ENCODE data around the gene FIGNL2. TPM values are rescaled to one million over a fixed set of nuclear protein-coding genes. Genes with fewer than 3 reads are reported as not detected.

The FIGNL2 gene
- total and polyA plus RNA-seq, 9 of the 15 experiments (the other 6 are each of a cell fraction or from before 2014, with no cell fraction given), result 0.01 TPM; not detected in 8

GRCh38 chr12:51837286-51837685 lies 11.2 kb downstream of the FIGNL2 start:
- in situ Hi-C loops (cut with MboI), result no loop called here

More at GRCh38 chr12:51837286-51837685, 11.2 kb downstream of the FIGNL2 start:
- no peak overlapping the region for H3K4me3 ChIP-seq
- no peaks in the 10 kb centered on the region for H4K20me1 ChIP-seq (replicated peaks; ENCODE audit: control insufficient read depth, insufficient read depth, low read length)
- no peak overlapping the region for H3K27ac ChIP-seq (ENCODE audit: extremely low read depth, low read depth, low read length)
- no peak overlapping the region for H3K4me2 ChIP-seq (ENCODE audit: insufficient read depth, low read length)
- no peaks in the 10 kb centered on the region for H3K36me3 ChIP-seq (ENCODE audit: control insufficient read depth, insufficient read depth, low read length)
- ATAC-seq (no peak), FAIRE-seq (no peak), DNase-seq (ENCODE audit: extremely low read depth in 1 of 4, low spot score in 3 of 4) (no peak)
- no peaks in the 10 kb centered on the region for H3K4me1 ChIP-seq (replicated peaks in 1 of 2; ENCODE audit: control insufficient read depth in 2 of 2, insufficient read depth in 2 of 2, low read length in 2 of 2)
- TF ChIP-seq ARID2 (IDR thresholded peaks at IDR 0.05) (no peak), TEAD2 (tag; IDR thresholded peaks at IDR 0.05) (no peak), HNRNPUL1 (IDR thresholded peaks at IDR 0.05; ENCODE audit: low read length) (no peak), ESRRA (IDR thresholded peaks at IDR 0.05; ENCODE audit: borderline replicate concordance, low read depth) (no peak), TRIM28 (IDR thresholded peaks at IDR 0.05) (no peak), ZFPM2 (CRISPR knock-in tag; IDR thresholded peaks at IDR 0.05) (no peak), HCFC1 (IDR thresholded peaks at IDR 0.05; ENCODE audit: low read depth, low read length) (no peak), ZFP36 (IDR thresholded peaks at IDR 0.05; ENCODE audit: low read depth, low read length, partially characterized antibody) (no peak), POLR2AphosphoS2 (IDR thresholded peaks at IDR 0.05; ENCODE audit: low read length) (no peak), NR2C1 (IDR thresholded peaks at IDR 0.05) (no peak), NR2C1 (tag; IDR thresholded peaks at IDR 0.05) (no peak), CREB3L1 (IDR thresholded peaks at IDR 0.05; ENCODE audit: borderline replicate concordance, low read depth) (no peak), CC2D1A (IDR thresholded peaks at IDR 0.05) (no peak)
- no TSS peak for BruUV-seq (replicated peaks)
- H3K9me3 ChIP-seq (replicated peaks; ENCODE audit: control insufficient read depth, insufficient read depth, low read depth, low read length), result no peaks in the 10 kb centered on the region
- no peaks in the 10 kb centered on the region for H3K79me2 ChIP-seq (ENCODE audit: control insufficient read depth, insufficient read depth, low read length)
- ChIA-PET CTCF (ENCODE audit: low intra/inter-chr PET ratio) (no interaction called here), POLR2A (interaction anchor here (1.1 kb wide), 1 partner anchor 9 kb away, joined by 4 read pairs; no protein-coding TSS in a partner anchor)
- no peak overlapping the region for H2AFZ ChIP-seq (ENCODE audit: low read depth, low read length)
- peaks cover 17 to 79% of the 10 kb centered on the region in 2 experiments; a peak in 4 of 5 replicates for H3K27me3 ChIP-seq (ENCODE audit: control insufficient read depth in 2 of 2, insufficient read depth in 2 of 2, low read length in 2 of 2)
- no peaks in the 10 kb centered on the region for H3K9me1 ChIP-seq (ENCODE audit: control insufficient read depth, insufficient read depth, low read length)
- H3K9ac ChIP-seq (ENCODE audit: insufficient read depth in 1 of 2, low read depth in 2 of 2, low read length in 2 of 2), result no peak overlapping the region
- intact Hi-C loops (cut with micrococcal nuclease), result no loop called here
- 0% methylated on average over 7 of the region's 7 CpGs for WGBS (ENCODE audit: insufficient coverage, low coverage, missing lambda C conversion rate)

All from K562 (cell line).